ENCODE results near the gene PRTN3.
"Not testable (repeated sequence)": the region's sequence is repeated elsewhere in the genome, so short reads cannot be mapped to it uniquely, and the experiment has no call there.

Gene PRTN3

DNA sequence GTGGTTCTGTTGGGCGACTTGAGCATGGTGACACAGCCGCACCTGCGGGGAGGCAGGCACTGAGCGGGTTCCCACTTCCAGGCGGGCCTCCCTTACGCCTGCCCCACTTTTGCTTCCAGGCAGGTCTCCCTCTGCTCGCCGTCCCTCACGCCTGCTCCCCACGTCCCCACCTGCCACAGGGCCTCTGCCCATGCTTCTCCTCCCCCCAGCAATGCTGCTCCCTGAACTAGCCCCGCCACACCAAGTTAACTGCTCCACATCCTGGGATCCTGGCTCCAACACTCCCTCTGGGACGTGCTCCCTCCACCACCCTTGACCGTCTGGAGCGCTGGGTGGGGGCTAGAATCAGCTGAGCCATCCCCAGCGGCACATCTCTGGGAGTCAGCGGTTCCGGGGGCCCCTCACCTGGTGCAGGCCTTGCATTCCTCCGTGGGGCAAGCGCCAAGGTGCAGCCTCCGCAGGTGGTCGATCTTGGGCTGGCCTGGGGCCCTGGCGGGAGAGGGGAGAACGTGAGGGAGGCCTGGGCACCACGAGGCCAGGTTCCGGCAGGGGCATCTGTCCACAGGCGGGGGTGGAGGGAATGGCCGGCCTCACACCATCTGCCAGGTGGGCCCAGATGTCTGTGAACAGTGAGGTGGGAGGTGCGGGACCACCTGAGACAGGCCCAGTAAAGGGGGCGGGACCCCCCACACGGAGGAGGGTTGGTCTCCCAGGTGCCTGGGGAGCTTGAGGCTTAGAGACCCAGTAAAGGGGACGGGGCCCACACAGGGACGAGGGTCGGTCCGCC, 27.9 kb downstream of the PRTN3 start:
- no peak for DNase-seq

DNA sequence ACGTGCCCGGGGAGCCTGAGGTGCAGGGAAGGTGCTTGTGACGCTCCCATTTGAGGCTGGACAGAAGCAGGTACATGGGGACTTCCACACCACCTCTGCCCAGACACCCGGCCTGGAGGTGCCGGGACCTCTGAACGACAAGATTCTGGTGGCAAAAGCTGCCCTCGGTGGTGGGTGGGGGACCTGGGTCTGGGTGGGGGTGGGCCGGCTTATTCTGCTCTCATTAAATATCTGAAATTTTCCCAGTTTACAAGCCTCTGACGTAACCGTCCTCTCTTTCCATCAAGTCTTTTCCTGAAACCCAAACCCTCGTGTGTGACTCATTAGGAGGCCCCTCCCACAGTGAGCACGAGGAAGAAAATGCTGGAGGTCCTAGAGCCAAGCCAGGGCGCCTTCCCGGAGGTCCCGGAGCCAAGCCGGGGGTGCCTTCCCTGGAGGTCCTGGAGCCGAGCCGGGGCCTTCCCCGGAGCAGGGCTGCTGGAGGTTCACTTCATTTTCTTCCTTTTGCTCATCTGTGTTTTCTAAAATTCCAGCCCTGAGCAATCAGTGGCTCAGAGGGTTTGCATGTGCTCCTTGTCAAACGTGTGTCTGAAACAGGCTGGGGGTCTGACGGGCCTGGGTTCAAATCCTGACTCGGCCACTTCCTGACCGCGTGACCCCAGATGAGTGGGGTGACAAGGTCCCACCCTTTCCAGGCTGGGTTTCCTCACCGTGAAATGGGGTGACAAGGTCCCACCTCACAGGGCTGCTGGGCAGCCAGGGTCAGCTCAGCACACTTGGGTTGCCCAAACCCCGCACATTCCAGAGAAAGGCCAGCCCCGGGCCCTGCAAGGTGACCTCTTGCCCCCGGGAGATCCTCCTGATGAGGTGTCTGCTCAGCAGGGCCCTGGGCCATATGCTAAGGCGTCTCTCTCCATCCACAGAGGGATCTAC, 28.7 kb downstream of the PRTN3 start:
- DNase-seq = no peak

DNA sequence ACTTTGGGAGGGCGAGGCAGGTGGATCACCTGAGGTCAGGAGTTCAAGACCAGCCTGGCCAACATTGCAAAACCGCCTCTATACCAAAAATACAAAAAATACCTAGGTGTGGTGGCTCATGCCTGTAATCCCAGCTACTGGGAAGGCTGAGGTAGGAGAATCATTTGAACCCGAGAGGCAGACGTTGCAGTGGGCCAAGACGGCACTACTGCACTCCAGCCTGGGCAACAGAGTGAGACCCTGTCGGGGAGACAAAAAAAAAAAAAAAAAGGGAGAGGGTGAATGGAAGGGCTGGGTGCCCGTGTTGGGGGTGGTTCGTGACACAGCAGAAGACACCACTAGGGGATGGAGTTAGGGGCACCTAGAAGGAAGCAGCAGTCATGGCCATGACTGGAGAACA, 29.5 kb downstream of the PRTN3 start:
- no peak for DNase-seq

DNA sequence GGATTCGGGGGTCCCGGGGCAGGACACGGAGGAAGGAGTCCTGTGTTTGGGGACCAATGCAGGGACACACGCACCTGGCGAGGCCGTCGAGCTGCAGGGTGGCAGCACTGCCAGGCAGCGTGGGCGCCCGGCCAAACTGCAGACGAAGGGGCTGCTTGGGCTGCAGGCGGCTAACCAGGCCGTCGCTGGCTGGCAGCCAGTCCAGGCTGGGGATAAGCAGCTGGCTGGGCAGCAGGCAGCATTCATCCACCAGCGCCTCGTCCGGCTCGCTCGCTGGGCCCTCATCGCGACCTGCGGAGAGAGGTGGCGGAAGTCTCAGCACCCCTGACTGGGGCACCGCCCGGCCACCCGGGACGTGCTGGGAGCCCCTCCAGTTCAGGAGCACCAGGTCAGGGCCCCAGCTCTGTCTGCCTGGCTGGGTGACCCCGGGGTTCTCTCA, 30.2 kb downstream of the PRTN3 start:
- no peak for DNase-seq

DNA sequence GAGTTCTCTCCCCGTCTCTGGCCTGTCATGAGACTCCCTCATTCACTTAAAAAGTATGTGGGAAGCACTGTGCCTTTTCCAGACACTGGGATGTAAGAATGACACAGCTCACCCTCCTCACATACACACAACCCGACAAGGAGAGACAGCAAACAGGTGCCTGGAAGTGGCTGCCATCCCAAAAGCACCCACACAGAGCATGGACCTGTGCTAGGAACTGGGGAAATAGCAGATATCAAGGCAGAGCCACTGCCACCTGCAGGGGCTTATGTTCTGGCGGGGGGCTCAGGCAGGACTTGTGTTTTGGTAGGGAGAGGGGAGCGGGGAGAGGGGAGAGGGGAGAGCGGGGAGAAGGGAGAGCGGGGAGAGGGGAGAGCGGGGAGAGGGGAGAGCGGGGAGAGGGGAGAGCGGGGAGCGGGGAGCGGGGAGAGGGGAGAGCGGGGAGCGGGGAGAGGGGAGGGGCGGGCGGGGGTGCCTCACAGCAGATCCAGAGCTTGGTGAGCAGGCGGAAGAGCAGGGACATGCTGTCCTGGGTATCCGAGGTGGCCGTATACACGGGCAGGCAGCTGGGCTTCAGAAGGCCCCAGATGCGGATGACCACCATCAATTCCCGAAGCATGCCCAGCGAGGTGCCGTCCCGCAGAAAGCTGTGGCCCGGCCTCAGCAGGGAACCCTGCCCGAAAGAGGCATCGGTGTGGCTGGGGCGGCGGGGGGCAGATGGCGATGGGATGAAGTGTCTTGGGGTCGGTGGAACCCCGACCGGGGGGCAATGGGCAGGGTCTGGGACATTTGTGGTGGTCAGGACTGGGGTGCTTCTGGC, 30.9 kb downstream of the PRTN3 start:
- DNase-seq = no peak

DNA sequence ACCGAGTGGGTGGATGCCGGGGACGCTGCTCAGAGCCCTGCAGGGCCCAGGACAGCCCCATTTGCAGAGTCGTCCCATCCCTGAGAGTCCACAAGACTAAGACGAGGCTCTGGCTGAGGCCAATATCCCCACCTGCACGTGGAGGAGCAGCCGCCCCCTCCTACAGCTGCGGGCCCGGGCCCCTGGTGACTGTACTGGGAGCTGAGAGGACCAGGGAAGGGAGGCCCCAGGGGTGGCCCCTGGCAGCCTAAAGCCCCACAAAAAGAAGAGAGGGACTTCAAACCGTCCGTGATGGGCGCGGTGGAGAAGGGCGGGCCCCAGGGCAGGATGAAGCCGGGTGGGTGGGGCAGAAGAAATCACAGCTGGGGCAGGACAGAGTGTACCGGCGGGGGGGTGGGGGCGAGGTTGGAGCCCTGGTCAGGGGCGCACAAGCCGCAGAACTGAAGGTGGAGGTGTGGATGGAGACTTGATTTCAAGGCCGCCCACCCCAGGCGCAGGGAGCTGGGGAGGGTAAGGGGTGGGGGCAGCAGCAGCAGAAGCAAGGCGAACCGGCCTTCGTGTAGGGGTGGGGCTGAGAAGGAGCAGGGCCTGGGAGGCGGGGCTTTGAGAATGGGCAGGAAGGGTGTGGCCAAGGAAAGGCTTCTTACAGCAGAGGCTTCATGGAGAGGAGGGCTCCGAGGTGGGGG, 31.6 kb downstream of the PRTN3 start:
- DNase-seq = peak; percentile 88

DNA sequence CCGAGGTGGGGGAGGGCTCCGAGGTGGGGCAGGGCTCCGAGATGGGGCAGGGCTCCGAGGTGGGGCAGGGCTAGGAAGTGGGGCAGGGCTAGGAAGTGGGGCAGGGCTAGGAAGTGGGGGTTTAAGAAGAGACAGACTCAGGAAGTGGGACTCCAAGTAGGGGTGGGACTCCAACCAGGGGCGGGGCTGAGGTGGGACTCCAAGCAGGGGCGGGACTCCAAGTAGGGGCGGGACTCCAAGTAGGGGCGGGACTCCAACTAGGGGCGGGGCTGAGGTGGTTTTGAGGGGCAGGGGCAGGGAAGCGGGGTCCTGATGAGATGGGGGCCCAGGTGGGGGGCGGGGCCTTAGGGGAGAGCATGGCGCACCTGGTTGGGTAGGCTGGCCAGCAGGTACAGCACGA, 32.3 kb downstream of the PRTN3 start:
- DNase-seq = peak; percentile 85

DNA sequence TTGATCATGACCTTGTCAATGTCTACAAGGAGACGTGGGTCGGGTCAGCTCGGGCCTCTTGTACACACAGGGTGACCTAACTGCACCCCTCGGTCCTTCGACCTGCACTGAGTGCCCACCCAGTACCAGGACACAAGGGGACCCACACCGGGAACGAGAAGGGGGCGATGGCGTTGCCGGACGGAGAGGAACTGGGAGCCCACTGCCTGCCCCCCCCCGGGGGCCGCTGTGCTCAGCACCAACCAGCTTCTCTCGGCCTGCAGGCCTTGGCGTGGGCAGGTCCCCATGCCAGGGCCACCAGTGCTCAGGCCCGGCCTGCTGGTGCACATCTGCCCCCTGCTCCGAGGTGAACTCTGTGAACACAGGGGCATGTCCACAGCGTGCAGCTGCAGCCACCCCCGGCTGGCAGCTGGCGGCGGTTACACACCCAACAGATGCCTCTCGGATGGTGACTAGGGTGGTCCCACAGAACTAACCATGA, 32.8 kb downstream of the PRTN3 start:
- no peak for DNase-seq

DNA sequence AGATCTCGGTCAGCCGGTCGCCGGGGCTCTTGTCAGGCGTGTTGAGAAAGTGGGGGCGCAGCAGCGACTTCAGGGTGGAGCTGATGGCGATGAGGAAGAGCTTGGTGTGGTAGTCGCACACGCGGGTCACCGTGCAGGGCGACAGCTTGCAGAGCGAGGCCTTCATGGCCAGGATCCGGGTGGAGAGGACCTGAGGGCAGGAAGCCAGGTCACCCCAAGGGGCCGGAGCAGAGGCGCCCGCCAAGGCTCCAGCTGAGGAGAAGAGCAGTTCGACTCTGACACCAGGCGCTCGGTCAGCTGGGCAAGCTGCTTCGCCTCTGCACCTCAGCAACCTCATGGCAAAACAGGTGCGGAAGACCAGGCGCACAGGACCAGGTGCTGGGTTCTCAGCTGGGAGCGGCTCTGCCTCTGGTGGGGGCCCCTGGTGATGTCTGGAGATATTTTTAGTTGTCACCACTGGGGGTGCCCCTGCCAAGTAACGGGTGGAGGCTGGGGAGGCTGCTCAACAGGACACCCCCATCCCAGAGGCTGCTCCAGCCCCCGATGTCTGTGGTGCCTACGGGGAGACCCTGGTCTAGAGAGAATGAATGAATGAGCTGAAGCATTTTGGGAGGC, 34.6 kb downstream of the PRTN3 start:
- no peak for DNase-seq

DNA sequence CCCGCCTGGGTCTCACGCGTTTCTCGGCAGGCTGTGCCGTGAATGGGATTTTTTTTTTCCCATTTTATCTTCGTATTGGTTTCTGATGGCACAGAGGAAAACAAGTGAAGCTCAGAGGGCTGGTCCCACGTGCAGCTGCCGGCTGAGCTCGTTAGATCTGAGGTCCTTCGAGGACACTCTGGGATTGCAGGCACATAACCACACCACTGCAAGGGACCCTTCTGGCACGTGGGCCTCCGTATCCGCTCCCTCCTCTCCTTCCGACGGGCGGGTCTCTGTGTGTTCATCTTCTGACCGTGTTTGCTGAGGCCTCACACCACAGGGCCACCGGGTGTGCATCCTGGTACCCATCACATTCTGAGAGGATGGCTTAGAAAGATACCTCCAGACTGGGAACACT, 35.3 kb downstream of the PRTN3 start:
- DNase-seq = no peak

DNA sequence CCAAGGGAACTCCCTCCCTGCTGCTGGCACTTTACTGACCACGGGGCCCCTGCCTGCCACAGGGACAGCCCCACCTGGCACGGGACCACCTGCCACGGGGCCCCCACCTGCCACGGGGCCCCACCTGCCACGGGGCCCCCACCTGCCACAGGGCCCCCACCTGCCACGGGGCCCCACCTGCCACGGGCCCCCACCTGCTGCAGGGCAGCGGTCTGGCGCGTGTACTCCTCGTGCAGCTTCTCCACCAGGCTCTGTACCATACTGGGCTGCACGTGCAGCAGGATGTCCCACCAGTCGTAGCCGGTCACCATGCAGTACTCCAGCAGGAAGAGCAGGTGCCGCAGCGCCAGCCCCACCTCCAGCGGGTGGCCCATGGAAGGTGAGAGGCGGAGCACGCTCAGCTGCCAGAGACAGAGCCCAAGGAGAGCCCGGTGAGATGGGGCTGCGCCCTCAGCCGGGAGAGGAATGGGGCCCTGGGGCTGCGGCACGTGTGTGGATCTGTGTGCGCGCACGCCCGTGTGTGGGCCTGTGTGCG, 36.0 kb downstream of the PRTN3 start:
- DNase-seq = no peak

DNA sequence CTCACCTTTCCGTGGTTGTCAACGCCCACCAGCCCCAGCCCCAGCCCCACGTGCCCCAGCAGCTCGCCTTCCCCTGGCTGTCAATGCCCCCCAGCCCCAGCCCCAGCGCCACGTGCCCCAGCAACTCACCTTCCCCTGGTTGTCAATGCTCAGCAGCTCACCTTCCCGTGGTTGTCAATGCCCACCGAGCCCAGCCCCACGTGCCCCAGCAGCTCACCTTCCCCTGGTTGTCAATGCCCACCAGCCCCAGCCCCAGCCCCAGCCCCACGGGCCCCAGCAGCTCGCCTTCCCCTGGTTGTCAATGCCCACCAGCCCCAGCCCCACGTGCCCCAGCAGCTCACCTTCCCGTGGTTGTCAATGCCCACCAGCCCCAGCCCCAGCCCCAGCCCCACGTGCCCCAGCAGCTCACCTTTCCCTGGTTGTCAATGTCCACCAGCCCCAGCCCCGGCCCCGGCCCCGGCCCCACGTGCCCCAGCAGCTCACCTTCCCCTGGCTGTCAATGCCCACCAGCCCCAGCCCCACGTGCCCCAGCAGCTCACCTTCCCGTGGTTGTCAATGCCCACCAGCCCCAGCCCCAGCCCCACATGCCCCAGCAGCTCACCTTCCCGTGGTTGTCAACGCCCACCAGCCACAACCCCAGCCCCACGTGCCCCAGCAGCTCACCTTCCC, 37.3 kb downstream of the PRTN3 start:
- DNase-seq = not testable (repeated sequence)

DNA sequence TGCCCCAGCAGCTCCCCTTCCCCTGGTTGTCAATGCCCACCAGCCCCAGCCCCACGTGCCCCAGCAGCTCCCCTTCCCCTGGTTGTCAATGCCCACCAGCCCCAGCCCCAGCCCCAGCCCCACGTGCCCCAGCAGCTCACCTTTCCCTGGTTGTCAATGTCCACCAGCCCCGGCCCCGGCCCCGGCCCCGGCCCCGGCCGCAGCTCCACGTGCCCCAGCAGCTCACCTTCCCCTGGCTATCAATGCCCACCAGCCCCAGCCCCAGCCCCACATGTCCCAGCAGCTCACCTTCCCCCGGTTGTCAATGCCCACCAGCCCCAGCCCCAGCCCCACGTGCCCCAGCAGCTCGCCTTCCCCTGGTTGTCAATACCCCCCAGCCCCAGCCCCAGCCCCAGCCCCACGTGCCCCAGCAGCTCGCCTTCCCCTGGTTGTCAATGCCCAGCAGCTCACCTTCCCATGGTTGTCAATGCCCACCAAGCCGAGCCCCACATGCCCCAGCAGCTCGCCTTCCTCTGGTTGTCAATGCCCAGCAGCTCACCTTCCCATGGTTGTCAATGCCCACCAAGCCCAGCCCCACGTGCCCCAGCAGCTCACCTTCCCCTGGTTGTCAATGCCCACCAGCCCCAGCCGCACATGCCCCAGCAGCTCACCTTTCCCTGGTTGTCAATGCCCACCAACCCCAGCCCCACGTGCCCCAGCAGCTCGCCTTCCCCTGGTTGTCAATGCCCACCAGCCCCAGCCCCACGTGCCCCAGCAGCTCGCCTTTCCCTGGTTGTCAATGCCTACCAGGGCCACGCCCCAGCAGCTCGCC, 38.2 kb downstream of the PRTN3 start:
- not testable (repeated sequence) for DNase-seq

DNA sequence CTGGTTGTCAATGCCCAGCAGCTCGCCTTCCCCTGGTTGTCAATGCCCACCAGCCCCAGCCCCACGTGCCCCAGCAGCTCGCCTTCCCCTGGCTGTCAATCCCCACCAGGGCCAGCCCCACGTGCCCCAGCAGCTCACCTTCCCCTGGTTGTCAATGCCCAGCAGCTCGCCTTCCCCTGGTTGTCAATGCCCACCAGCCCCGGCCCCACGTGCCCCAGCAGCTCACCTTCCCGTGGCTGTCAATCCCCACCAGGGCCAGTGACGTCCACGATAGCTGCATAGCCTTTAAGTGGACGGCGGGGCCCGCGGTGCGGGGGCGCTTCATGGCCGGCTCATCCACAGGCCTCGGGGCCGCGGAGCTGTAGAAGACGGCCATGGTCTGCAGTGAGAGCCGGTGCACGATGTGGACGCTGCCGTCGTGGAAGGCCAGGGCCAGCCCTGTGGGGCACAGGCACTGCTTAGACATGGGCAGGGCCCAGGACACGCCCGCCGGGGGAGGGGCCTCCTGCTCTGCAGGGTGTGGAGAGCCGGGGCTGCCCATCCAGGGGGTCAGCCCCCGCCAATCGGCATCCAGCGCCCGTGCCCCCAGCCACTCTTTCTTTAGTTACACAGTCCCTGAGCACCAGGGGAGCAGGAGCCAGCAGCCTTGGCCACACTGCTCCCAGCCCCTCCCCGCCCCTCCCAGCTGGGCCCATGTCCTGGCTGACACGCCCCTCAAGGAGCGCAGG, 39.1 kb downstream of the PRTN3 start:
- no peak for DNase-seq

DNA sequence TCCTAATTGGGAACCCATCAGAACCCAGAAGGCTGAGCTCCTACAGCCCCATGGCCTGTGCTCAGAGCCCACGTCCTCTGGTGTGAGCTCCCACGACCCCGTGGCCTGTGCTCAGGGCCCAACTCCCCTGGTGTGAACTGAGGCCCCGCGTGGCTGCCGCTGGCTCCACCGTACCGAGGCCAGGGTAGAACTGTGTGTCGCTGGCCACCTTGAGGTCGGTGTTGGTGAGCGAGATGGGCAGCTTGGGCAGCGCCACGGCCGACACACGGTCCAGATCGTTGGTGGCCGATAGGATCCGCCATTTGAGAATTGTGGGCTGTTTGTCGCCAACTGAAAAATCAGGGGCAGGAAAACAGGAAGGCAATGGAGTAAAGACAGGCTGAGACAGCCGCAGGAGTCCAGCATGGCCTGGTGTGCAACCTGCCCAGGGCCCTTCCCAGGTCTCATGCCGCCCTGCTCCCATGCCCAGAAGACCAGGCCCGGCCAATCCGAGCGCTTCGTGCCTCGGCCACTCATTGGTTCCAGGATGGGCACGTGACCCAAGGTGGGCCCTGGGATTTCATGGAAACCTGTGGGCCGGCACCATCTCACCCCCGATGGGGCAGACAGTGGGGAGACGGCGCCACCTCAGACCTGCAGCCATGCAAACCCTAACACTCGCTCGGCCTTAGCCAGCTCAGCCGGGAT, 40.7 kb downstream of the PRTN3 start:
- DNase-seq = no peak

DNA sequence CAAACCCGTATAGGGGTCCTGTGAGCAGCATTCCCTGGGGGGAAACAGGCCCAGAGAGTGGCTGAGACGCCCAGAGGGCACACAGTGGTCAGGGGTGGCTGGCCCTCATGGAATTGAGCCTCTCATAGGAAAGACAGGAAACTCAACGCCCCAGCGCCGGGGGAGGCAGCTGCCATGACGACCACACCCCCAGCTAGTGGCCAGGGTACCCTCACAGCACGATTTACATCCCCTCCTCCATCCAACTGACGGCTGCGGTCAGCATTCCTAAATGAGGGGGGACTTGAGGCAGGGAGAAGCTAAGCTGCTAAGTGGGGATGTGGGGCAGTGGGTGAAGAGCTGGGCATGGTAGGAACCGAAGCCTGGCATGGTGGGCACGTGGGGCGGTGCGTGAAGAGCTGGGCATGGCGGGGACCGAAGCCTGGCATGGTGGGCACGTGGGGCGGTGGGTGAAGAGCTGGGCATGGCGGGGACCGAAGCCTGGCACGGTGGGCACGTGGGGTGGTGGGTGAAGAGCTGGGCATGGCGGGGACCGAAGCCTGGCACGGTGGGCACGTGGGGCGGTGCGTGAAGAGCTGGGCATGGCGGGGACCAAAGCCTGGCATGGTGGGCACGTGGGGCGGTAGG, 42.2 kb downstream of the PRTN3 start:
- DNase-seq = no peak

DNA sequence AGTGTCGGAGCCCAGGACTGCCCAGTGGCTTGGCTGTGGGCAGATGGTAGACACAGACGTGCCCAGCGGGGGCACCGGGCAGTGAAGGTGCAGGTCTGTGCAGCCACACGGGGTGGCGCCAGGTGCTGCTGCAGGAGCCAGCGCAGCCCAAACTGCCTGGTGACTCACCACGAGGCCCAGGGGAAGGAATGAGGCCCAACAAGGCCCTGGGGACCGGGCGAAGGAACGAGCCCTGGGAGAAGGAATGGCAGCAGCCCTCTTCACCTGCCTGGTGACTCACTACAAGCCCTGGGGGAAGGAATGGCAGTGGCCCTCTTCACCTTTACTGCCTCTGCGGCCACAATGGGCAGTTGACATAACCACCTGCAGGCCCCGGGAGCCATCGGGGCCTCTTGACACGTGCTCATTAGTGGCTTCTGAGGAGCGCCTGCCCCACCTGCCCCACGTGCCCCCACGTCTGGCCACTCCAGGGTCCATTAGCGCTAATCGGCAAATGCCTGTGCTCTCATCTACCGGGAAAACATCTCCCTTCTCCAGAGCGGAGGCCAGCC, 42.9 kb downstream of the PRTN3 start:
- no peak for DNase-seq
